ENCODE data around the gene TRAPPC3.

Gene TRAPPC3

GRCh38 chr1:36151134-36151844 lies 2.0 kb upstream of the TRAPPC3 start:
- peak; percentile 44 for DNase-seq

- peak; percentile 95 for DNase-seq
Observed at GRCh38 chr1:36150296-36151133, 1.2 kb upstream of the TRAPPC3 start.

- DNase-seq, result no peak
Observed at GRCh38 chr1:36149973-36150295, 648 bp upstream of the TRAPPC3 start.

GRCh38 chr1:36148821-36149236 lies 457 bp downstream of the TRAPPC3 start:
- no peak for DNase-seq

- DNase-seq, result no peak
Observed at GRCh38 chr1:36144413-36144812, 4.9 kb downstream of the TRAPPC3 start.

- no peak for DNase-seq
Observed at GRCh38 chr1:36143424-36143823, 5.9 kb downstream of the TRAPPC3 start.

GRCh38 chr1:36142121-36142520 lies 7.2 kb downstream of the TRAPPC3 start:
- DNase-seq, result no peak

GRCh38 chr1:36139521-36139920 lies 9.8 kb downstream of the TRAPPC3 start:
- no peak for DNase-seq

GRCh38 chr1:36137776-36138175 lies 11.5 kb downstream of the TRAPPC3 start:
- DNase-seq, result no peak

- no peak for DNase-seq
Observed at GRCh38 chr1:36137226-36137625, 12.1 kb downstream of the TRAPPC3 start.

- DNase-seq, result no peak
Observed at GRCh38 chr1:36136535-36136934, 12.8 kb downstream of the TRAPPC3 start.

GRCh38 chr1:36135796-36136195 lies 13.5 kb downstream of the TRAPPC3 start:
- no peak for DNase-seq

- DNase-seq, result no peak
Observed at GRCh38 chr1:36135330-36135667, 14.0 kb downstream of the TRAPPC3 start.

GRCh38 chr1:36134505-36135329 lies 14.6 kb downstream of the TRAPPC3 start:
- peak; percentile 79 for DNase-seq

- DNase-seq, result no peak
Observed at GRCh38 chr1:36134031-36134430, 15.3 kb downstream of the TRAPPC3 start.

GRCh38 chr1:36133484-36133883 lies 15.8 kb downstream of the TRAPPC3 start:
- peak; percentile 75 for DNase-seq

GRCh38 chr1:36132029-36132428 lies 17.3 kb downstream of the TRAPPC3 start:
- DNase-seq, result no peak

GRCh38 chr1:36128905-36129206 lies 20.4 kb downstream of the TRAPPC3 start:
- DNase-seq, result no peak

- peak; percentile 60 for DNase-seq
Observed at GRCh38 chr1:36128126-36128904, 21.0 kb downstream of the TRAPPC3 start.

- no peak for DNase-seq
Observed at GRCh38 chr1:36126797-36127500, 22.3 kb downstream of the TRAPPC3 start.

- DNase-seq, result no peak
Observed at GRCh38 chr1:36126005-36126716, 23.1 kb downstream of the TRAPPC3 start.

All from OCI-M1 (cell line).